SU-DHL-6 (cell line): ENCODE results near the gene OMP.

Experiments
- H2AFZ ChIP-seq: fragments of 200-600 bp; sonication (generic); 2 replicates; pipeline ENCODE4 v1.6.1; 2014; ENCODE audit warnings: low read depth, mild to moderate bottlenecking, moderate library complexity, mixed read lengths, antibody characterized with exemption, low read length; ENCODE audit not compliant: severe bottlenecking
- H3F3A ChIP-seq: fragments of 200-600 bp; shearing (Covaris generic); 2 replicates; pipeline ENCODE4 v1.6.0; 2016; ENCODE audit warnings: antibody characterized with exemption, mild to moderate bottlenecking; ENCODE audit not compliant: insufficient read depth
- H3K27ac ChIP-seq: fragments of 200-600 bp; sonication (generic); 2 replicates; pipeline ENCODE4 v1.5.1; 2016; ENCODE audit warnings: low read depth, mild to moderate bottlenecking, low read length, moderate library complexity, mixed read lengths
- H3K27me3 ChIP-seq: fragments of 200-600 bp; sonication (generic), shearing (Covaris generic); 2 replicates; pipeline ENCODE4 v1.6.0; 2014; ENCODE audit warnings: mild to moderate bottlenecking, low read length
- H3K36me3 ChIP-seq: fragments of 200-600 bp; sonication (generic); 2 replicates; pipeline ENCODE4 v1.6.1; 2014; ENCODE audit warnings: mild to moderate bottlenecking, low read length, mixed read lengths
- H3K4me2 ChIP-seq: fragments of 300-600, 200-600 bp; shearing (Covaris generic), sonication (generic); 2 replicates; pipeline ENCODE4 v1.6.0; 2014; ENCODE audit warnings: low read length, low read depth, mild to moderate bottlenecking; ENCODE audit not compliant: poor library complexity, severe bottlenecking
- H3K4me3 ChIP-seq: fragments of 200-600 bp; sonication (generic); 2 replicates; pipeline ENCODE4 v1.5.1; 2014; ENCODE audit warnings: antibody characterized with exemption, low read length, mild to moderate bottlenecking, mixed read lengths; ENCODE audit not compliant: insufficient read depth, poor library complexity, severe bottlenecking
- H3K79me2 ChIP-seq: fragments of 200-600 bp; sonication (generic); 2 replicates; pipeline ENCODE4 v1.6.1; 2014; ENCODE audit warnings: mild to moderate bottlenecking, low read length, moderate library complexity; ENCODE audit not compliant: insufficient read depth
- H3K9ac ChIP-seq: fragments of 200-600 bp; sonication (generic); 2 replicates; pipeline ENCODE4 v1.7.0; 2014; ENCODE audit warnings: mild to moderate bottlenecking, low read length
- H3K9me2 ChIP-seq: fragments of 200-600 bp; sonication (generic); replicated peaks from 2 replicates; pipeline ENCODE4 v1.6.1; 2014; ENCODE audit warnings: low read length; ENCODE audit not compliant: insufficient read depth
- H3K9me3 ChIP-seq: fragments of 200-600 bp; sonication (generic); 2 replicates; pipeline ENCODE4 v1.6.1; 2014; ENCODE audit warnings: low read length, mixed read lengths; ENCODE audit not compliant: insufficient read depth
- H4K20me1 ChIP-seq: fragments of 200-600 bp; sonication (generic); 2 replicates; pipeline ENCODE4 v1.6.1; 2014; ENCODE audit warnings: low read depth, mild to moderate bottlenecking, antibody characterized with exemption, low read length, moderate library complexity, mixed read lengths
- CTCF ChIP-seq: fragments of 200-600 bp; sonication (generic); IDR thresholded peaks from one replicate; pipeline ENCODE4 v1.5.1; 2017; ENCODE audit warnings: antibody characterized with exemption, mild to moderate bottlenecking, low read length, moderate library complexity; ENCODE audit not compliant: insufficient read depth, poor library complexity, severe bottlenecking
- EZH2phosphoT487 ChIP-seq: fragments of 200-600 bp; sonication (generic), shearing (Covaris generic); conservative IDR thresholded peaks from 2 replicates; pipeline ENCODE4 v1.6.1; 2018; ENCODE audit warnings: mild to moderate bottlenecking, antibody characterized with exemption, low read length, moderate library complexity, mixed read lengths

Gene OMP

GRCh38 chr11:77055101-77055561, 47.5 kb upstream of the OMP start:
- Histone ChIP-seq H3K9me3 (peaks cover 6% of the 10 kb centered on the region; the same call in 1 of the 2 replicates), H4K20me1 (no peaks in the 10 kb centered on the region), H3K4me2 (no peak overlapping the region), H3K36me3 (no peaks in the 10 kb centered on the region), H3K4me3 (no peak overlapping the region), H3K9ac (no peak overlapping the region), H2AFZ (no peak overlapping the region), H3K27me3 (no peaks in the 10 kb centered on the region), H3F3A (no peaks in the 10 kb centered on the region), H3K27ac (no peak overlapping the region), H3K9me2 (no peaks in the 10 kb centered on the region), H3K79me2 (no peaks in the 10 kb centered on the region)
- no peak for TF ChIP-seq EZH2phosphoT487
- TF ChIP-seq CTCF: no peak

- Histone ChIP-seq H3F3A (no peaks in the 10 kb centered on the region), H3K9ac (no peak overlapping the region), H3K27ac (no peak overlapping the region), H3K4me2 (no peak overlapping the region), H3K79me2 (no peaks in the 10 kb centered on the region), H3K4me3 (no peak overlapping the region), H3K36me3 (no peaks in the 10 kb centered on the region), H4K20me1 (no peaks in the 10 kb centered on the region), H3K27me3 (no peaks in the 10 kb centered on the region), H3K9me3 (peaks cover 6% of the 10 kb centered on the region; the same call in 1 of the 2 replicates), H2AFZ (no peak overlapping the region), H3K9me2 (no peaks in the 10 kb centered on the region)
- TF ChIP-seq EZH2phosphoT487 (no peak), CTCF (no peak)
Measured at GRCh38 chr11:77055913-77056312, 46.7 kb upstream of the OMP start.

GRCh38 chr11:77056814-77057402, 45.7 kb upstream of the OMP start:
- H3K9me3 ChIP-seq: peaks cover 6% of the 10 kb centered on the region; the same call in 1 of the 2 replicates
- H3K27me3 ChIP-seq: no peaks in the 10 kb centered on the region
- TF ChIP-seq EZH2phosphoT487: no peak
- no peak for TF ChIP-seq CTCF

More at GRCh38 chr11:77056814-77057402, 45.7 kb upstream of the OMP start:
- no peak overlapping the region for H3K27ac ChIP-seq
- H4K20me1 ChIP-seq: no peaks in the 10 kb centered on the region
- no peak overlapping the region for H3K9ac ChIP-seq
- H3K4me3 ChIP-seq: no peak overlapping the region
- no peaks in the 10 kb centered on the region for H3K9me2 ChIP-seq
- H2AFZ ChIP-seq: no peak overlapping the region
- no peaks in the 10 kb centered on the region for H3K36me3 ChIP-seq
- H3F3A ChIP-seq: no peaks in the 10 kb centered on the region
- no peak overlapping the region for H3K4me2 ChIP-seq
- H3K79me2 ChIP-seq: no peaks in the 10 kb centered on the region
